GM12874 (cell line): ENCODE results near the gene PPP1CA.

Source experiments
- TF ChIP-seq, protein P1 (sequence below): IDR thresholded peaks from 2 replicates; pipeline ENCODE4 v1.5.1; 2011; ENCODE audit warnings: low read depth, mild to moderate bottlenecking, control low read depth, low read length, moderate library complexity; ENCODE audit not compliant: insufficient read depth

The PPP1CA gene

DNA sequence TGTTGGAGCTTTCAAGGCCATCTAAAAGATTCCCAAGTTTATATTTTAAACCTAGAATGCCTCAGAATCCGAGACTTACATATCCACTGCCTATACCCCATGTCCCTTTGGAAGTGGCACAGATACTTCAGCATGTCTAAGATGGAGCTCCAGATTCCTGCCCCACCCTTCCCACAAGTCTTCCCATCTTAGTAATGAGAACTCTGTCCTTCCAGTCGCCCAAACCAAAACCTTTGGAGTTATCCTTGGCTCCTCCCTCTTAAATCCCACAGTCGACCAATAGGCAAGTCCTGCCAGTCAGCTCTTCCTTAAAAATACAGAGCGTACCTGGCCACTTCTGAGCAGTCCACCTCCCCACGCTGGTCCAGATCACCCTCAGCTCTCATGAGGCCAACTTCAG is 52.6 kb downstream of the PPP1CA start:
- TF ChIP-seq, protein P1, sequence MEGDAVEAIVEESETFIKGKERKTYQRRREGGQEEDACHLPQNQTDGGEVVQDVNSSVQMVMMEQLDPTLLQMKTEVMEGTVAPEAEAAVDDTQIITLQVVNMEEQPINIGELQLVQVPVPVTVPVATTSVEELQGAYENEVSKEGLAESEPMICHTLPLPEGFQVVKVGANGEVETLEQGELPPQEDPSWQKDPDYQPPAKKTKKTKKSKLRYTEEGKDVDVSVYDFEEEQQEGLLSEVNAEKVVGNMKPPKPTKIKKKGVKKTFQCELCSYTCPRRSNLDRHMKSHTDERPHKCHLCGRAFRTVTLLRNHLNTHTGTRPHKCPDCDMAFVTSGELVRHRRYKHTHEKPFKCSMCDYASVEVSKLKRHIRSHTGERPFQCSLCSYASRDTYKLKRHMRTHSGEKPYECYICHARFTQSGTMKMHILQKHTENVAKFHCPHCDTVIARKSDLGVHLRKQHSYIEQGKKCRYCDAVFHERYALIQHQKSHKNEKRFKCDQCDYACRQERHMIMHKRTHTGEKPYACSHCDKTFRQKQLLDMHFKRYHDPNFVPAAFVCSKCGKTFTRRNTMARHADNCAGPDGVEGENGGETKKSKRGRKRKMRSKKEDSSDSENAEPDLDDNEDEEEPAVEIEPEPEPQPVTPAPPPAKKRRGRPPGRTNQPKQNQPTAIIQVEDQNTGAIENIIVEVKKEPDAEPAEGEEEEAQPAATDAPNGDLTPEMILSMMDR, result no peak
